DND-41 (cell line): ENCODE results near the gene PHF13.
A peak's percentile ranks its signal among the peaks of the same experiment; 100 is the strongest.

Source experiments
- ATAC-seq: fragments of 200-7000 bp; cut with Tn5 transposase; 3 replicates; pipeline ENCODE4 v1.9.1; 2021; ENCODE audit warnings: low read depth; ENCODE audit not compliant: insufficient read depth
- DNase-seq: peaks from one replicate; pipeline ENCODE4 v3.0.0-alpha.2; 2020
- H2AFZ ChIP-seq: 2 replicates; pipeline ENCODE4 v1.6.0; 2012; ENCODE audit warnings: low read depth, low read length
- H3K27ac ChIP-seq: 2 replicates; pipeline ENCODE4 v1.5.1; 2012; ENCODE audit warnings: low read length, inconsistent platforms
- H3K27me3 ChIP-seq: fragments of 200-600 bp; sonication (generic); 2 replicates; pipeline ENCODE4 v1.6.0; 2012; ENCODE audit warnings: low read length, mild to moderate bottlenecking, inconsistent platforms; ENCODE audit not compliant: insufficient read depth, poor library complexity
- H3K36me3 ChIP-seq: 2 replicates; pipeline ENCODE4 v1.5.1; 2012; ENCODE audit warnings: low read length, inconsistent platforms; ENCODE audit not compliant: insufficient read depth
- H3K4me1 ChIP-seq: 2 replicates; pipeline ENCODE4 v1.5.1; 2012; ENCODE audit warnings: mild to moderate bottlenecking, low read length; ENCODE audit not compliant: insufficient read depth
- H3K4me2 ChIP-seq: 2 replicates; pipeline ENCODE4 v1.6.0; 2012; ENCODE audit warnings: mild to moderate bottlenecking, moderate library complexity, low read length, inconsistent platforms; ENCODE audit not compliant: insufficient read depth
- H3K4me3 ChIP-seq, 2 experiments: fragments of 200-600 bp in 1 of 2; shearing (Covaris generic) in 1 of 2; 2 replicates each; pipeline ENCODE4 v1.5.1; 2012 to 2016; ENCODE audit warnings: inconsistent platforms in 2 of 2, low read length in 2 of 2, mild to moderate bottlenecking in 2 of 2, low read depth in 1 of 2, moderate library complexity in 1 of 2
- H3K79me2 ChIP-seq: 2 replicates; pipeline ENCODE4 v1.6.0; 2012; ENCODE audit warnings: low read length, inconsistent platforms; ENCODE audit not compliant: insufficient read depth
- H3K9ac ChIP-seq: 2 replicates; pipeline ENCODE4 v1.6.0; 2012; ENCODE audit warnings: low read depth, mild to moderate bottlenecking, inconsistent platforms, low read length, moderate library complexity
- H3K9me3 ChIP-seq: 2 replicates; pipeline ENCODE4 v1.5.1; 2012; ENCODE audit warnings: low read length, moderate library complexity, mild to moderate bottlenecking, inconsistent platforms; ENCODE audit not compliant: insufficient read depth, severe bottlenecking
- H4K20me1 ChIP-seq: 2 replicates; pipeline ENCODE4 v1.6.0; 2012; ENCODE audit warnings: low read length; ENCODE audit not compliant: insufficient read depth
- CTCF ChIP-seq: IDR thresholded peaks from 2 replicates; pipeline ENCODE4 v1.5.1; 2012; ENCODE audit warnings: borderline replicate concordance, low read length, moderate library complexity, mild to moderate bottlenecking; ENCODE audit not compliant: poor library complexity, severe bottlenecking; ENCODE audit errors: extremely low read depth
- EZH2 ChIP-seq: IDR thresholded peaks from 3 replicates; pipeline ENCODE4 v1.6.1; 2012; ENCODE audit warnings: borderline replicate concordance, low read depth, mild to moderate bottlenecking, moderate library complexity, low read length, inconsistent platforms; ENCODE audit not compliant: severe bottlenecking

PHF13 gene

DNA sequence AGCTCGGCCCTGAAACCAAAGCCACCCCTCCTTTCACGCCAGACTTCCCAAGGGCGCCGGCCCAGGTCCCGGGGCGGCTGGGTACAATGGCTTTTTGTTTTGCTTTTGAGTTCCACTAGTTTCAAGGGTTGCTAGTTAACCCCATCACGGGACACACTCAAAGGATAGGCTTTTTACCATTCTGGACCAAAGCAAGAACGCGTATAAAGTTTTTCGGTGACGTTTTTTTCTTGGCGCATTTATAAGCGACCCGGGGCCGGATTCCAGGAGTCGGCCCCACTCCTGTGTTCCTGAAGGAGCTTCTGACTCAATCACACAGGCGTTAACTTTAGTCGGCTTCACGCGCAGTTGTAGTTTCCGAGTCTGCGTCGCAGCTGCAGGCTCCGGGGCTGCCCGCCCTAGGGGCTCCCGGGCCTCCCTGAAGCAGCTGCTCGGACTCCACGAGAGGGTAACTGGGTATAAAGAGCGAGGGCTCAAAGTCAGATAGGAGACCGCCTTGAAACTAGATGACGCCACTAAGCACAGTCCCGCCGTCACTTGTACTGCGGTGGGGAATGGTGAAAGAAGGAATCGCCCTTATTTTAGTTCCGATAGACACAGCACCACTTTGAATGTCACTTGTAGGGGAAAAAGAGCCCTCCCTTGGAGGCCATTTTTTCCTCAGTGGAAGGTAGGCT lies 10.2 kb upstream of the PHF13 start:
- peaks cover 33% of the 10 kb centered on the region for H3K79me2 ChIP-seq
- peaks cover 27% of the 10 kb centered on the region for H4K20me1 ChIP-seq
- no peaks in the 10 kb centered on the region for H3K9me3 ChIP-seq
- peak overlapping the region; percentile 89 for H3K4me2 ChIP-seq
- no peaks in the 10 kb centered on the region for H3K27me3 ChIP-seq
- peak overlapping the region; percentile 52 to 84; a peak in 3 of 4 replicates for H3K4me3 ChIP-seq
- peak; percentile 32 for DNase-seq
- H3K27ac ChIP-seq: no peak overlapping the region; the same call in 1 of the 2 replicates
- H2AFZ ChIP-seq: peak overlapping the region; percentile 76
- H3K36me3 ChIP-seq: peaks cover 12% of the 10 kb centered on the region
- peak; percentile 1; the same call in 1 of the 3 replicates for ATAC-seq
- TF ChIP-seq EZH2 (no peak), CTCF (no peak)
- H3K4me1 ChIP-seq: peaks cover 48% of the 10 kb centered on the region
- H3K9ac ChIP-seq: peak overlapping the region; percentile 68

DNA sequence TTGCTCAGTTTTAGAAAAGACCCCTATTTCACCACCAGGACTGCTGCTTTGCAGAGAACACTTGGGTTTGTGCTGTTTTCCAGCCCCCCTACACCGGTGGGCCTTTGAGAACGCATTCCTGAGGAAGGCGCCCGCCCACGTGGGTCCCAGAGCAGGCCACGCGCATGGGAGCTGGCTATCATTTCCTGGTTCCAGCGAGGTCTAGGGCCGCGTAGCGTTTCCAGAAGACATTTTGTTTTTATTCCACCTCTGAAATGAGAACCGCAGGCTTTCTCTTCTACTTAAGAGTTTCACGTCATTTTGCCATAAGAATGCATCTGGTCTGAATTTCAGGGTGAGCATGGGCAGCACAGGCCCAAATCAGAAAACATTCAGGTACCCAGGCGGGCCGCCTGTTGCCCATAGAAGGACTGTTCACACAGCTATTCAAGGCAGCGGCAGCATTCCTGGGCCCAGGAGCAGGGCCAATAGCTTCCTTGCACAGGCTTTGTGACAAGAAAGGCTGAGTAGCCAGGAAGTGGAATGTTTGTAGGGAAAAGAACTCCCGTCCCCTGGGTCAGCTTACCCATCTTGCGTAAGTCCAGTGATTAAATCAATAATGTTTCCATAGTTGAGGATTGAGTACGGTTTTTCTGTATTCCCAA lies 9.5 kb upstream of the PHF13 start:
- DNase-seq (no peak), ATAC-seq (no peak)
- H3K4me2 ChIP-seq: peak overlapping the region; percentile 89
- H3K36me3 ChIP-seq: peaks cover 6% of the 10 kb centered on the region
- H4K20me1 ChIP-seq: peaks cover 24% of the 10 kb centered on the region
- peaks cover 30% of the 10 kb centered on the region for H3K79me2 ChIP-seq
- no peaks in the 10 kb centered on the region for H3K9me3 ChIP-seq
- no peak overlapping the region for H3K4me3 ChIP-seq
- H3K9ac ChIP-seq: no peak overlapping the region
- no peaks in the 10 kb centered on the region for H3K27me3 ChIP-seq
- peaks cover 44% of the 10 kb centered on the region for H3K4me1 ChIP-seq
- TF ChIP-seq CTCF (no peak), EZH2 (no peak)
- no peak overlapping the region for H3K27ac ChIP-seq
- H2AFZ ChIP-seq: 0 out of 2 replicates have a peak overlapping the region, but pooled peaks have one; percentile 35

DNA sequence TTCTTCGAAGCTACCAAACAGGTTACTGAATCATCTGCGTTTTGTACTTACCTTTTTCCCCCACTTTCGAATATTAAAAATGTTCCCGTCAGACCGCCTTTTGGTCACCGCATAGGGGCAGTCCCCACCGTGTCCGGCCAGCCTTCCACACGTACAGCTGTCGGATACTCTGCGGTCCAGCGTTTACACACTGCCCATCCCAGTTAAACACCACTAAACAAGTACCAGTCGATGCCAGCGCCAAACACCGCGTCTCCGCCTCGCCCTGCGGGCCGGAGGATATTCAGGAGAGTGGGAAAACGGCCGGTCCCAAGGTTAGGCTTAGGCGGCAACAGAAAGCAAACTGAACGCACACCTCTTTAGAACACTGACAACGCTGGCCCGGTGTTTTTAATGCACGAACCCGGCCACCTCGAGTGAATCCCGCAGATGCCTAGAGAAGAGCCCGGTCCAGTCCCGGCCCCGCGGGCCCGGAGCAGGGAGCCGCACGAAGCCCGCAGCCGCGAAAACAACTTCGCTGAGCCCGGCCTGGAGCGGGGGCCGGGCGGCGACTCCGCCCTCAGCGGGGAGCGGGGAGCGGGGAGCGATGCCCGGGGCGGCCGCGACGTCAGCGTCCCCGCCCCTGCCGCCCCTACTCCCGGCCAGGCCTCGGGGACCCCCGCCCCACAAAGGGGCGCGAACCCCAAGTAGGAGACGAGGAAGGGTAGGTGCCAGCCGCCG lies 730 bp upstream of the PHF13 start:
- ATAC-seq: peak; percentile 33
- Histone ChIP-seq H3K9ac (peak overlapping the region; percentile 67), H4K20me1 (peaks cover 23% of the 10 kb centered on the region), H3K79me2 (peaks cover 39% of the 10 kb centered on the region), H3K27ac (peak overlapping the region; percentile 50), H3K4me1 (peaks cover 28% of the 10 kb centered on the region), H3K4me2 (peak overlapping the region; percentile 100), H2AFZ (peak overlapping the region; percentile 80), H3K27me3 (no peaks in the 10 kb centered on the region), H3K4me3 (peak overlapping the region; percentile 63 to 76), H3K9me3 (no peaks in the 10 kb centered on the region), H3K36me3 (peaks cover 13% of the 10 kb centered on the region)
- TF ChIP-seq CTCF: no peak
- no peak for TF ChIP-seq EZH2
- DNase-seq: no peak
